HEK293 (cell line): ENCODE measurements around the gene GAS7.

Experiments
- ATF2 ChIP-seq: fragments of 450-650 bp; formaldehyde crosslinking; IDR thresholded peaks from 2 replicates; pipeline ENCODE4 v1.5.1; 2016; ENCODE audit warnings: missing biosample characterization, missing genetic modification characterization, low read depth
- CTCF ChIP-seq: fragments of 450-650 bp; formaldehyde crosslinking; IDR thresholded peaks from 2 replicates; pipeline ENCODE4 v1.5.1; 2016; ENCODE audit warnings: missing biosample characterization, missing genetic modification characterization
- GFI1B ChIP-seq: fragments of 450-650 bp; formaldehyde crosslinking; IDR thresholded peaks from 2 replicates; pipeline ENCODE4 v1.5.1; 2016; ENCODE audit warnings: missing biosample characterization, missing genetic modification characterization
- GLI4 ChIP-seq: fragments of 450-650 bp; formaldehyde crosslinking; IDR thresholded peaks from 2 replicates; pipeline ENCODE4 v1.5.1; 2016; ENCODE audit warnings: missing biosample characterization, missing genetic modification characterization
- KLF1 ChIP-seq: fragments of 450-650 bp; formaldehyde crosslinking; IDR thresholded peaks from 2 replicates; pipeline ENCODE4 v1.5.1; 2016; ENCODE audit warnings: missing biosample characterization, missing genetic modification characterization
- REST ChIP-seq: fragments of 450-650 bp; formaldehyde crosslinking; IDR thresholded peaks from 2 replicates; pipeline ENCODE4 v1.5.1; 2016; ENCODE audit warnings: missing biosample characterization, missing genetic modification characterization
- YY1 ChIP-seq: fragments of 450-650 bp; formaldehyde crosslinking; IDR thresholded peaks from 2 replicates; pipeline ENCODE4 v1.5.1; 2018; ENCODE audit warnings: missing biosample characterization, missing genetic modification characterization
- ZNF664 ChIP-seq: fragments of 450-650 bp; formaldehyde crosslinking; IDR thresholded peaks from 2 replicates; pipeline ENCODE4 v1.5.1; 2016; ENCODE audit warnings: missing biosample characterization, missing genetic modification characterization
- ZNF785 ChIP-seq: fragments of 450-650 bp; formaldehyde crosslinking; IDR thresholded peaks from 2 replicates; pipeline ENCODE4 v1.5.1; 2016; ENCODE audit warnings: missing biosample characterization, missing genetic modification characterization

GRCh38 chr17:9943343-9943742, 255.1 kb downstream of the GAS7 start:
- TF ChIP-seq CTCF (no peak), GLI4 (no peak), ATF2 (tag by site-specific recombination) (no peak), KLF1 (tag by site-specific recombination) (no peak), YY1 (tag by site-specific recombination) (no peak), ZNF785 (tag by site-specific recombination) (no peak), REST (tag by site-specific recombination) (no peak), GFI1B (no peak), ZNF664 (no peak)
